ENCODE results near the gene OVOL1. TPM values are rescaled to one million over a fixed set of nuclear protein-coding genes. Genes with fewer than 3 reads are reported as not detected.

The OVOL1 gene
- total and polyA plus RNA-seq, 2 of the 8 experiments (the other 6 are each of a cell fraction or from before 2014, with no cell fraction given), result 2.6 to 3.4 TPM

DNA sequence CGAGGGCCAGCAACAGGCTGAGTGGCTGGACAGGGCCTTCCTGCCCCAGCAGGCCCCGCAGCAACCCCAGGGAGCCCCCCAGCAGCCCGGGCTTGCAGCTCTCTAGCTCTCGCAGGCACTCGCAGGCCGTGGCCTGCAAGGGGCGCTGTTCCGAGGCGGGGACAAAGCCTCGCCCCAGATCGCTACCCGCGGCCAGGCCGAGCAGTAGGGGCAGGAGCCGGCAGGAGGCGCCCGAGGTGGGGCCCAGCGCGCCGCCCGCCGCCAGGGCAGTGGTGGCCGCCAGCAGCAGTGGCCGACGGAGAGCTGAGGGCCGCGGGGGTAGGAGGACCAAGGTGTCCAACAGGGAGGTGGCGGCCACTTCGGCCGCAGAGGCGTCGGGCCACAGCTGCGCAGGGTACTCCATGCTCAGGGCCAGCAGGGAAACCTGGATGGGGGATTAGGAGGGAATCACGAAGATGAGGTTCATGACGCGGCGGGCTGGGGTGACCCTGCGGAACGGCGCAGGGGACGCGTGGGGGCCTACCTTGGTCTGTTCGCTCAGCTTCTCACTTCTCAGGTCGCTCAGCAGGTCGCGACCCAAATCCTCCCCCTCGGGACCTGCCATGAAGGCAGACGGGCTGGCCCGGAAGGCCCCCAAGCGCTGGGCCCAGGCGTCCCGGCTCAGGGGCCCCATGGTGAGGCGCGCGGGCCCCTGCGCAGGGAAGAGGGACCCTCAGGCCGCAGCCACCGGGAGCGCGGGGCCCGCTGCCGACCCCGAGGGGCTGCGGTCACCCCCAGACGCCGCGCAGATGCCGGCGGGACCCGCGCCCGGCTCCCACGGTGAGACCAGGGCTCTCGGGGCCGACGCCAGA is 6.7 kb upstream of the OVOL1 start (continued):
- TF ChIP-seq POLR2AphosphoS5 (IDR thresholded peaks at IDR 0.05; ENCODE audit: low read depth, low read length) (no peak; the same call in 1 of the 2 replicates), JUND (IDR thresholded peaks at IDR 0.05; ENCODE audit: low read length) (no peak), BACH1 (IDR thresholded peaks at IDR 0.05; ENCODE audit: low read length) (no peak), SAP30 (IDR thresholded peaks at IDR 0.05; ENCODE audit: insufficient read depth, insufficient replicate concordance, low read length) (no peak), PHF8 (conservative IDR thresholded peaks at IDR 0.05; ENCODE audit: low read depth, low read length) (peak; percentile 36), ASH2L (IDR thresholded peaks at IDR 0.05; ENCODE audit: low read length) (peak; percentile 36), HDAC2 (IDR thresholded peaks at IDR 0.05; ENCODE audit: borderline replicate concordance in 1 of 2, low read depth in 2 of 2, low read length in 2 of 2) (no peak), CREB1 (IDR thresholded peaks at IDR 0.05) (peak; percentile 55), CTBP2 (IDR thresholded peaks at IDR 0.05; ENCODE audit: borderline replicate concordance, insufficient read depth, insufficient read length, low read length) (peak; percentile 83), EP300 (IDR thresholded peaks at IDR 0.05; ENCODE audit: borderline replicate concordance in 1 of 2, low read depth in 2 of 2, low read length in 2 of 2) (peak in 1 of 2 experiments; percentile 67; a peak in 1 of 3 replicates), HDAC6 (IDR thresholded peaks at IDR 0.05; ENCODE audit: low read depth, low read length) (no peak), NRF1 (IDR thresholded peaks at IDR 0.05; ENCODE audit: low read depth, low read length) (no peak), CHD1 (IDR thresholded peaks at IDR 0.05; ENCODE audit: low read depth, low read length) (no peak), TAF1 (IDR thresholded peaks at IDR 0.05; ENCODE audit: low read depth, low read length) (peak; percentile 27; the same call in 1 of the 2 replicates), EZH2 (IDR thresholded peaks at IDR 0.05; ENCODE audit: low read depth, low read length, severe bottlenecking) (no peak), SIRT6 (IDR thresholded peaks at IDR 0.05; ENCODE audit: low read length) (no peak), SRF (IDR thresholded peaks at IDR 0.05; ENCODE audit: low read depth, low read length) (0 out of 2 replicates have a peak, but pooled peaks have one; percentile 46)
- TF ChIP-seq, protein P1, sequence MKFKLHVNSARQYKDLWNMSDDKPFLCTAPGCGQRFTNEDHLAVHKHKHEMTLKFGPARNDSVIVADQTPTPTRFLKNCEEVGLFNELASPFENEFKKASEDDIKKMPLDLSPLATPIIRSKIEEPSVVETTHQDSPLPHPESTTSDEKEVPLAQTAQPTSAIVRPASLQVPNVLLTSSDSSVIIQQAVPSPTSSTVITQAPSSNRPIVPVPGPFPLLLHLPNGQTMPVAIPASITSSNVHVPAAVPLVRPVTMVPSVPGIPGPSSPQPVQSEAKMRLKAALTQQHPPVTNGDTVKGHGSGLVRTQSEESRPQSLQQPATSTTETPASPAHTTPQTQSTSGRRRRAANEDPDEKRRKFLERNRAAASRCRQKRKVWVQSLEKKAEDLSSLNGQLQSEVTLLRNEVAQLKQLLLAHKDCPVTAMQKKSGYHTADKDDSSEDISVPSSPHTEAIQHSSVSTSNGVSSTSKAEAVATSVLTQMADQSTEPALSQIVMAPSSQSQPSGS (IDR thresholded peaks at IDR 0.05; ENCODE audit: low read length), result no peak
- TF ChIP-seq, protein P2, sequence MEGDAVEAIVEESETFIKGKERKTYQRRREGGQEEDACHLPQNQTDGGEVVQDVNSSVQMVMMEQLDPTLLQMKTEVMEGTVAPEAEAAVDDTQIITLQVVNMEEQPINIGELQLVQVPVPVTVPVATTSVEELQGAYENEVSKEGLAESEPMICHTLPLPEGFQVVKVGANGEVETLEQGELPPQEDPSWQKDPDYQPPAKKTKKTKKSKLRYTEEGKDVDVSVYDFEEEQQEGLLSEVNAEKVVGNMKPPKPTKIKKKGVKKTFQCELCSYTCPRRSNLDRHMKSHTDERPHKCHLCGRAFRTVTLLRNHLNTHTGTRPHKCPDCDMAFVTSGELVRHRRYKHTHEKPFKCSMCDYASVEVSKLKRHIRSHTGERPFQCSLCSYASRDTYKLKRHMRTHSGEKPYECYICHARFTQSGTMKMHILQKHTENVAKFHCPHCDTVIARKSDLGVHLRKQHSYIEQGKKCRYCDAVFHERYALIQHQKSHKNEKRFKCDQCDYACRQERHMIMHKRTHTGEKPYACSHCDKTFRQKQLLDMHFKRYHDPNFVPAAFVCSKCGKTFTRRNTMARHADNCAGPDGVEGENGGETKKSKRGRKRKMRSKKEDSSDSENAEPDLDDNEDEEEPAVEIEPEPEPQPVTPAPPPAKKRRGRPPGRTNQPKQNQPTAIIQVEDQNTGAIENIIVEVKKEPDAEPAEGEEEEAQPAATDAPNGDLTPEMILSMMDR (IDR thresholded peaks at IDR 0.05; ENCODE audit: control extremely low read depth in 1 of 3, insufficient read depth in 1 of 3, low read depth in 1 of 3, low read length in 3 of 3), result peak in 2 of 3 experiments; percentile 99 to 100; a peak in 3 of 4 replicates
